ENCODE measurements around the gene CSTF2T.

- no peak for TF ChIP-seq CTCF (IDR thresholded peaks at IDR 0.05)
- TF ChIP-seq POLR2A (IDR thresholded peaks at IDR 0.05), result no peak
- no peak for TF ChIP-seq EP300 (IDR thresholded peaks at IDR 0.05)
- no peak for TF ChIP-seq POLR2AphosphoS5 (IDR thresholded peaks at IDR 0.05)
Observed at GRCh38 chr10:51668336-51668689, 31.1 kb downstream of the CSTF2T start.

All from sigmoid colon (tissue), 4 donors.